Measurements from ENCODE around the gene PFKFB3. TPM values are rescaled to one million over a fixed set of nuclear protein-coding genes. Genes with fewer than 3 reads are reported as not detected.

The PFKFB3 gene
- total RNA-seq (ENCODE audit: unreplicated experiment), result 137 TPM
- long read RNA-seq, full-length matches to known transcripts, result 4 of 9 reads
- long read RNA-seq, partial matches to known transcripts, result 0 of 9 reads
- long read RNA-seq, other reads (novel, unspliced or antisense), result 5 of 9 reads

GRCh38 chr10:6202684-6203330 lies at the start of gene PFKFB3:
PFKFB3 (plus strand) TSS chr10:6202932; CDS start chr10:6203261, 329 bp downstream.
- Mint-ChIP-seq H3K4me3 (ENCODE audit: unreplicated experiment) (peak within 1 kb of the TSS; percentile 100), H3K9me3 (ENCODE audit: unreplicated experiment) (peaks cover 13% of the 10 kb centered on the region), H3K4me1 (ENCODE audit: low read depth, unreplicated experiment) (peaks cover 13% of the 10 kb centered on the region), H3K36me3 (ENCODE audit: unreplicated experiment) (peaks cover 6% of the 10 kb centered on the region), H3K27ac (ENCODE audit: unreplicated experiment) (peak within 1 kb of the TSS; percentile 98), H3K27me3 (ENCODE audit: unreplicated experiment) (peaks cover 19% of the 10 kb centered on the region)
- DNase-seq, result peak; percentile 98
- TF ChIP-seq, protein P1, sequence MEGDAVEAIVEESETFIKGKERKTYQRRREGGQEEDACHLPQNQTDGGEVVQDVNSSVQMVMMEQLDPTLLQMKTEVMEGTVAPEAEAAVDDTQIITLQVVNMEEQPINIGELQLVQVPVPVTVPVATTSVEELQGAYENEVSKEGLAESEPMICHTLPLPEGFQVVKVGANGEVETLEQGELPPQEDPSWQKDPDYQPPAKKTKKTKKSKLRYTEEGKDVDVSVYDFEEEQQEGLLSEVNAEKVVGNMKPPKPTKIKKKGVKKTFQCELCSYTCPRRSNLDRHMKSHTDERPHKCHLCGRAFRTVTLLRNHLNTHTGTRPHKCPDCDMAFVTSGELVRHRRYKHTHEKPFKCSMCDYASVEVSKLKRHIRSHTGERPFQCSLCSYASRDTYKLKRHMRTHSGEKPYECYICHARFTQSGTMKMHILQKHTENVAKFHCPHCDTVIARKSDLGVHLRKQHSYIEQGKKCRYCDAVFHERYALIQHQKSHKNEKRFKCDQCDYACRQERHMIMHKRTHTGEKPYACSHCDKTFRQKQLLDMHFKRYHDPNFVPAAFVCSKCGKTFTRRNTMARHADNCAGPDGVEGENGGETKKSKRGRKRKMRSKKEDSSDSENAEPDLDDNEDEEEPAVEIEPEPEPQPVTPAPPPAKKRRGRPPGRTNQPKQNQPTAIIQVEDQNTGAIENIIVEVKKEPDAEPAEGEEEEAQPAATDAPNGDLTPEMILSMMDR (IDR thresholded peaks at IDR 0.05; ENCODE audit: partially characterized antibody, unreplicated experiment), result peak; percentile 98

GRCh38 chr10:6153845-6154244 lies 48.9 kb upstream of the PFKFB3 start:
- peaks cover 12% of the 10 kb centered on the region for H3K9me3 Mint-ChIP-seq (ENCODE audit: unreplicated experiment)
- TF ChIP-seq, protein P1 (IDR thresholded peaks at IDR 0.05; ENCODE audit: partially characterized antibody, unreplicated experiment), result no peak
- H3K36me3 Mint-ChIP-seq (ENCODE audit: unreplicated experiment), result peaks cover 7% of the 10 kb centered on the region
- H3K4me1 Mint-ChIP-seq (ENCODE audit: low read depth, unreplicated experiment), result peaks cover 18% of the 10 kb centered on the region
- no peak overlapping the region for H3K4me3 Mint-ChIP-seq (ENCODE audit: unreplicated experiment)
- peaks cover 4% of the 10 kb centered on the region for H3K27me3 Mint-ChIP-seq (ENCODE audit: unreplicated experiment)
- no peak for DNase-seq
- H3K27ac Mint-ChIP-seq (ENCODE audit: unreplicated experiment), result no peak overlapping the region

DNA sequence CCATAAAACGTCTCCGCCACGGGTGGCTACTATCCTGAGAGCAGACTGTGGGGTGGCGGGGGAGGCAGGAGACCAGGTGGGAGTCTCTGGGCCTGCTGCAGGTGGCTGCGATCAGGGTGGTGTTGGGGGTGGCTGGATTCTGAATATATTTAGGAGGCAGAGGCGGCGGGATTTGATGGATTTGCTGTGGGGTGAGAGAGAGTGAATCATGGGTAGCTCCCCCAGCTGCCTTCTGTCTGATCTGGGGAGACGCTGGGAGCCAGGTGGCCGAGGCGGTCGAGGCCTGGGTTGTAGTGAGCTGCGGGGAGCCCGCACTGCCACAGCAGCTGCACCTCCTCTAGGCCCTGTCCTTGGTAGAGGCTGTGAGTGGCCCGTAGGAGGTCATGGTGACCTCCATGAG lies 48.2 kb upstream of the PFKFB3 start:
- peaks cover 4% of the 10 kb centered on the region for H3K27me3 Mint-ChIP-seq (ENCODE audit: unreplicated experiment)
- H3K27ac Mint-ChIP-seq (ENCODE audit: unreplicated experiment), result no peak overlapping the region
- H3K9me3 Mint-ChIP-seq (ENCODE audit: unreplicated experiment), result peaks cover 8% of the 10 kb centered on the region
- H3K4me3 Mint-ChIP-seq (ENCODE audit: unreplicated experiment), result no peak overlapping the region
- TF ChIP-seq, protein P1 (IDR thresholded peaks at IDR 0.05; ENCODE audit: partially characterized antibody, unreplicated experiment), result no peak
- DNase-seq, result no peak
- H3K36me3 Mint-ChIP-seq (ENCODE audit: unreplicated experiment), result peaks cover 6% of the 10 kb centered on the region
- H3K4me1 Mint-ChIP-seq (ENCODE audit: low read depth, unreplicated experiment), result peaks cover 15% of the 10 kb centered on the region

GRCh38 chr10:6158276-6158675 lies 44.5 kb upstream of the PFKFB3 start:
- H3K27me3 Mint-ChIP-seq (ENCODE audit: unreplicated experiment), result no peaks in the 10 kb centered on the region
- TF ChIP-seq, protein P1 (IDR thresholded peaks at IDR 0.05; ENCODE audit: partially characterized antibody, unreplicated experiment), result no peak
- H3K36me3 Mint-ChIP-seq (ENCODE audit: unreplicated experiment), result no peaks in the 10 kb centered on the region
- H3K9me3 Mint-ChIP-seq (ENCODE audit: unreplicated experiment), result peaks cover 1% of the 10 kb centered on the region
- no peak overlapping the region for H3K27ac Mint-ChIP-seq (ENCODE audit: unreplicated experiment)
- no peak overlapping the region for H3K4me3 Mint-ChIP-seq (ENCODE audit: unreplicated experiment)
- no peak for DNase-seq
- peaks cover 12% of the 10 kb centered on the region for H3K4me1 Mint-ChIP-seq (ENCODE audit: low read depth, unreplicated experiment)

GRCh38 chr10:6161921-6162320 lies 40.8 kb upstream of the PFKFB3 start:
- Mint-ChIP-seq H3K36me3 (ENCODE audit: unreplicated experiment) (no peaks in the 10 kb centered on the region), H3K9me3 (ENCODE audit: unreplicated experiment) (peaks cover 6% of the 10 kb centered on the region), H3K27ac (ENCODE audit: unreplicated experiment) (peak overlapping the region; percentile 19), H3K4me3 (ENCODE audit: unreplicated experiment) (no peak overlapping the region), H3K27me3 (ENCODE audit: unreplicated experiment) (peaks cover 4% of the 10 kb centered on the region), H3K4me1 (ENCODE audit: low read depth, unreplicated experiment) (peaks cover 30% of the 10 kb centered on the region)
- TF ChIP-seq, protein P1 (IDR thresholded peaks at IDR 0.05; ENCODE audit: partially characterized antibody, unreplicated experiment), result no peak
- DNase-seq, result no peak
